Endothelial cell of umbilical vein (primary cell): ENCODE results near the gene PCDH15. TPM values are rescaled to one million over a fixed set of nuclear protein-coding genes. Genes with fewer than 3 reads are reported as not detected.

ENCODE experiments used
- BruUV-seq: library from RNA; stranded (reverse); fragments of 400-500 nt; replicated peaks from 2 replicates; lab custom pipeline; 2021; lab: Mats Ljungman, UMichigan
- CTCF ChIA-PET: fragments of 300-600, 350-600 bp; sonication (Branson Sonifier 250); formaldehyde crosslinking; loops from one replicate; lab custom pipeline; 2021; ENCODE audit warnings: antibody characterized with exemption, inconsistent platforms; lab: Charles Lee
- POLR2A ChIA-PET: fragments of 300-600, 350-600 bp; sonication (Branson Sonifier 250); formaldehyde crosslinking; loops from one replicate; lab custom pipeline; 2021; ENCODE audit warnings: antibody characterized with exemption, inconsistent platforms; lab: Charles Lee
- DNase-seq: peaks from one replicate; pipeline ENCODE4 v3.0.0-alpha.2; 2011; ENCODE audit warnings: low read depth, low spot score
- FAIRE-seq: peaks from 2 replicates; lab custom pipeline; 2011; peaks lifted over from hg19 to GRCh38; lab: Jason Lieb, UNC
- H2AFZ ChIP-seq: 2 replicates; pipeline ENCODE4 v1.6.0; 2012; ENCODE audit warnings: low read depth, low read length, control low read depth, inconsistent platforms
- H3K27ac ChIP-seq: 2 replicates; pipeline ENCODE4 v1.5.1; 2011; ENCODE audit warnings: low read depth, mild to moderate bottlenecking, control low read depth, low read length, moderate library complexity; ENCODE audit not compliant: insufficient read depth
- H3K27me3 ChIP-seq, 2 experiments: 2 replicates each; pipeline versions ENCODE4 v1.6.0 to v1.6.1; 2011; ENCODE audit warnings: low read length in 2 of 2, mixed read lengths in 1 of 2; ENCODE audit not compliant: control insufficient read depth in 2 of 2, insufficient read depth in 2 of 2
- H3K36me3 ChIP-seq, 2 experiments: 2 replicates in 1 of 2; 3 replicates in 1 of 2; pipeline ENCODE4 v1.5.1; 2011; ENCODE audit warnings: low read length in 2 of 2, mild to moderate bottlenecking in 1 of 2, moderate library complexity in 1 of 2; ENCODE audit not compliant: control insufficient read depth in 2 of 2, insufficient read depth in 2 of 2; ENCODE audit errors: extremely low read depth in 1 of 2
- H3K4me1 ChIP-seq: 3 replicates; pipeline ENCODE4 v1.5.1; 2011; ENCODE audit warnings: mild to moderate bottlenecking, low read length; ENCODE audit not compliant: control insufficient read depth, insufficient read depth; ENCODE audit errors: extremely low read depth
- H3K4me2 ChIP-seq: 2 replicates; pipeline ENCODE4 v1.6.1; 2011; ENCODE audit warnings: low read length, control low read depth, mixed read lengths; ENCODE audit not compliant: insufficient read depth
- H3K4me3 ChIP-seq, 3 experiments: fragments of 200-600 bp in 1 of 3; sonication (generic), shearing (Covaris generic) in 1 of 3; replicated peaks in 1 of 3; 2 replicates each; pipeline ENCODE4 v1.5.1; 2011 to 2016; ENCODE audit warnings: control low read depth in 3 of 3, low read length in 3 of 3, mild to moderate bottlenecking in 2 of 3, inconsistent platforms in 1 of 3, low read depth in 1 of 3, moderate library complexity in 1 of 3; ENCODE audit not compliant: insufficient read depth in 1 of 3
- H3K79me2 ChIP-seq: 2 replicates; pipeline ENCODE4 v1.6.0; 2012; ENCODE audit warnings: low read length, inconsistent platforms; ENCODE audit not compliant: control insufficient read depth, insufficient read depth
- H3K9ac ChIP-seq: replicated peaks from 2 replicates; pipeline ENCODE3; 2011; ENCODE audit warnings: low read length, control low read depth; ENCODE audit not compliant: insufficient read depth; ENCODE audit errors: extremely low read depth
- H3K9me1 ChIP-seq: replicated peaks from 3 replicates; pipeline ENCODE4 v1.6.0; 2011; ENCODE audit warnings: mild to moderate bottlenecking, low read length; ENCODE audit not compliant: control insufficient read depth, insufficient read depth; ENCODE audit errors: extremely low read depth
- H3K9me3 ChIP-seq: replicated peaks from 2 replicates; pipeline ENCODE4 v1.5.1; 2012; ENCODE audit warnings: low read length, inconsistent platforms; ENCODE audit not compliant: control insufficient read depth, insufficient read depth
- H4K20me1 ChIP-seq: replicated peaks from 2 replicates; pipeline ENCODE3; 2011; ENCODE audit warnings: mild to moderate bottlenecking, low read length; ENCODE audit not compliant: control insufficient read depth, insufficient read depth; ENCODE audit errors: extremely low read depth
- CTCF ChIP-seq, 2 donors: IDR thresholded peaks; 1 replicate in 1 of 2; 2 replicates in 1 of 2; pipeline ENCODE4 v1.5.1; 2011; ENCODE audit warnings: low read length in 2 of 2, mild to moderate bottlenecking in 2 of 2, moderate library complexity in 2 of 2, control low read depth in 1 of 2, inconsistent platforms in 1 of 2, low read depth in 1 of 2; ENCODE audit not compliant: insufficient read depth in 1 of 2; ENCODE audit errors: extremely low read depth in 1 of 2
- EZH2 ChIP-seq: IDR thresholded peaks from 2 replicates; pipeline ENCODE4 v1.6.1; 2012; ENCODE audit warnings: borderline replicate concordance, low read depth, mild to moderate bottlenecking, moderate library complexity, low read length, inconsistent platforms; ENCODE audit not compliant: severe bottlenecking
- FOS ChIP-seq: IDR thresholded peaks from 2 replicates; pipeline ENCODE4 v1.6.1; 2011; ENCODE audit warnings: mild to moderate bottlenecking, low read length, moderate library complexity, borderline replicate concordance; ENCODE audit not compliant: insufficient read depth
- GATA2 ChIP-seq: IDR thresholded peaks from 2 replicates; pipeline ENCODE4 v1.7.0; 2011; ENCODE audit warnings: low read depth, mild to moderate bottlenecking, moderate library complexity, mixed read lengths, low read length; ENCODE audit not compliant: insufficient read length, insufficient read depth
- JUN ChIP-seq: IDR thresholded peaks from 2 replicates; pipeline ENCODE4 v1.6.1; 2011; ENCODE audit warnings: borderline replicate concordance, low read depth; ENCODE audit not compliant: insufficient read length, insufficient read depth
- MAX ChIP-seq: IDR thresholded peaks from 2 replicates; pipeline ENCODE4 v1.6.1; 2011; ENCODE audit not compliant: insufficient read depth, insufficient read length
- MYC ChIP-seq: IDR thresholded peaks from one replicate; pipeline ENCODE4 v1.6.1; 2011; ENCODE audit warnings: mild to moderate bottlenecking, low read depth, low read length
- POLR2A ChIP-seq: IDR thresholded peaks from 2 replicates; pipeline ENCODE4 v1.6.1; 2012; ENCODE audit warnings: low read depth, mild to moderate bottlenecking, control low read depth, low read length
- POLR2AphosphoS5 ChIP-seq: IDR thresholded peaks from 2 replicates; pipeline ENCODE4 v1.6.1; 2012; ENCODE audit warnings: low read depth, mild to moderate bottlenecking, control low read depth, low read length, moderate library complexity; ENCODE audit not compliant: insufficient read depth
- dilution Hi-C: fragments of 300-500 bp; cut with MboI; formaldehyde crosslinking; loops from one replicate; pipeline ENCODE4 v1.15.0; 2019; ENCODE audit warnings: low sequenced_read_pairs; ENCODE audit not compliant: extremely low pct_ligation_motif_present
- intact Hi-C: fragments of 100-400 bp; cut with micrococcal nuclease; formaldehyde crosslinking; loops from one replicate; pipeline ENCODE4 v1.10.0; 2022
- polyA plus RNA-seq, 4 experiments: library from polyadenylated mRNA; depleted of rRNA in 3 of 4; stranded (reverse) in 3 of 4; unstranded in 1 of 4; fragments of >200 nt; gene quantifications; 2 replicates each; pipeline versions ENCODE4 v1.2.1 to v1.2.3, GENCODE V29; 2011 to 2012; ENCODE audit warnings: missing spikeins in 1 of 4
- total RNA-seq: library from RNA; stranded (reverse); gene quantifications from 2 replicates; pipeline ENCODE4 v1.2.3, GENCODE V29; 2021

The PCDH15 gene
- total and polyA plus RNA-seq, 2 donors (not counting 3 experiments of a cell fraction or from before 2014, with no cell fraction given), result 0.04 TPM; not detected in 1

GRCh38 chr10:54368984-54369383 lies 432.0 kb downstream of the PCDH15 start:
- no peaks in the 10 kb centered on the region for H3K9me1 ChIP-seq
- CTCF ChIA-PET, result no interaction called here
- no peaks in the 10 kb centered on the region for H3K36me3 ChIP-seq
- no peaks in the 10 kb centered on the region for H3K27me3 ChIP-seq
- H3K4me2 ChIP-seq, result no peak overlapping the region
- BruUV-seq, result no TSS peak
- no peaks in the 10 kb centered on the region for H3K79me2 ChIP-seq
- H3K27ac ChIP-seq, result no peak overlapping the region
- POLR2A ChIA-PET, result no interaction called here
- no peak overlapping the region for H2AFZ ChIP-seq
- H3K9me3 ChIP-seq, result no peaks in the 10 kb centered on the region
- no peak overlapping the region for H3K4me3 ChIP-seq
- TF ChIP-seq FOS, result no peak
- TF ChIP-seq POLR2A, result no peak
- TF ChIP-seq POLR2AphosphoS5, result no peak
- no peak for TF ChIP-seq CTCF (IDR thresholded peaks at IDR 0.05; ENCODE audit: extremely low read depth in 1 of 2, insufficient read depth in 1 of 2, low read depth in 1 of 2, low read length in 2 of 2)
- TF ChIP-seq MYC, result no peak
- TF ChIP-seq JUN, result no peak
- no peak for TF ChIP-seq EZH2
- TF ChIP-seq MAX, result no peak
- TF ChIP-seq GATA2, result no peak
- no peak overlapping the region for H3K9ac ChIP-seq
- no peaks in the 10 kb centered on the region for H4K20me1 ChIP-seq
- FAIRE-seq (no peak), DNase-seq (no peak)
- no peaks in the 10 kb centered on the region for H3K4me1 ChIP-seq
- intact Hi-C loops (no loop called here), dilution Hi-C loops (no loop called here)
